Measurements from ENCODE around the gene SPTAN1.
A peak's percentile ranks its signal among the peaks of the same experiment; 100 is the strongest.
"Not testable (repeated sequence)": the region's sequence is repeated elsewhere in the genome, so short reads cannot be mapped to it uniquely, and the experiment has no call there.

The SPTAN1 gene

DNA sequence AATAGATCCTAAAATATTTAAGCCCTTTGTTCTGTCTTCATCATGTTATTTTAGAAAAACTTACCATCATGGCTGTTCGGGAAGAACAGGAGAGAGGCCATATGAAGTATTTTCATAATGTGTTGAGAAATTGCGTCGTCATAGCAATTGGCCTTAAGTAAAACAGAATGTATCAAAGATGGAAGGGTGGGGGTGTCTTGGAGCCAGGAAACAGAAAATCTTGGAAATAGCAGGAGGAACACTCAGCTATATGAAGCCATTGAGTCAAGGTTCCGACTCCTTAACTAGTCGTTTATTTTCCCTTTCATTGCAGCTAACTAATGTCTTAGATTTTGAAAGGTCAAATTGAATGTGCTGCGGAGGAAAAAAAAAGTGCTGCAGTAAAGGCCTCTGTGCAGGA, 1.3 kb downstream of the SPTAN1 start:
- DNase-seq, result no peak

DNA sequence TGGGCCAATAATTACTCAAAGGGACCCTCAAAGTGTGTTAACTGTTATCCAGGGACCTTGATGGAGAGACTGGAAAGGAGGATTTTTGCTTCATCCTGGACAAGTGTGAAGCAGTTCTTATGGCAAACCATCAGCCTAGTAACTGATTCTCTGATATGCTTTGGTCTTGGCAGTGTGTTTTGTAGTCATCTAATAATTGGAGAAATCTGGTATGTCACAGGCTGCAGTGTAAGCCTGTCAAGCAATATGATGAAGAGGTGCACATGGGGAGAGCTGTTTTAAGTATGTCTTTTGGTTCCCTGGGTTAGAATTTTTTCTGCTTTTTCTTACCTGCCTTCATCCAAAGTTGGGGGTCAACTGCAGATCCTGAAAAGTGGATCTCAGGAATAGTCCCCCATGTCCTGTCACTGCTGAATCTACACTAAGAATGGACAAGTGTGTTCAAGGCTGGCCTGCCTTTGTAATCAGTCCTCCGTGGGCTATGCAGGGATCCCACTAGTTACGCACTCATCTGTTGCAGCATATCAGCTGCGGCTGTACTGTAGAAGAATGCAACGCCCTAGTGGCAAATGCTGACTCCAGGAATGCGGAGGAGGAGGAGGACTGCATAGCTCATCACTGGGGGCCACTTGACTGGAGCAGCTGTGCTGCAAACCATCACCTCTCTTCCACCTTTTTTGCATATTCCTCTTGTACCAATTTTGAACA, 1.9 kb downstream of the SPTAN1 start:
- no peak for DNase-seq

DNA sequence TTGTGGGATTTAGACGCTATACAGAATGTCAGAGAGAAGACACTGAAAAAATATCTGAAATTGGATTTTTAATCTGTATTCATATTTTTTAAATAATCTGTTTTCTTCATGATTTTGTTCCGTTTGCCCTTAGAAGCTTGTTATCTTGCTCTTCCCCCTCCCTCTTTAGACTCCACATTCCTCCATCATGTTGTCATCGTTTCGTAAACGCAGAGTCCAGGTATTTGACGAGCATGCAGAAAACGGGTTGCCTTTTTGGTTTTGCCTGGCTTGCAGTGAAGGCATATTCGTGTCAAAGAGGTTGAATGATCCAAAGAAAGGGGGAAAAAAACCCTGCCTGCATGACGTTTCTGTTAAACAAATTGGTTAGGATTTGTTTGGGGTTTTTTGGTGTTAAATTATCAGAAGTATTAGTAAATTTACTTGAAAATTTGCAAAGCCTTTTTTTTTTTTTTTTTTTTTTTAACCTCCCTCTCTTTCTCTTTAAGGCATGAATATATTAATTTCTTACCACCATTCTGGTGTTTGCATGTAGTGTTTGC, 2.9 kb downstream of the SPTAN1 start:
- DNase-seq, result no peak

DNA sequence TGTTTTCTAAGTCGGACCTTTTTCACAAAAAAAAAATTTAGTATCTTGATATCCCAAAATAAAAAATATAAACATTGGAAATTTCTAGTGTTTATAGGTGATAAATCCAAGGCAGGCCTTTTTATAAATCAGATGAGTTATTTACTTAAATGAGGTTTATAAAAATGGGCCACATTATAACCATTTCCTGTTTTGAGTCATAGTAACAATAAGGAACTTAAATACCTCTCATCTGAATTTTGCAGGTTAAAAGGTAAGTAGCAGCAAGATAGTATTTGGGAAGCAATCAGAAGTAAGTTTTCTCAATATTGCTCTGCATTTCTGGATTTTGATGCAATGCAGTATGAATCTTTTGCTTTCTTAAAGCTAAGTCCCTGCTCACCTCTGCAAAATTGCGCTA, 3.9 kb downstream of the SPTAN1 start:
- no peak for DNase-seq

DNA sequence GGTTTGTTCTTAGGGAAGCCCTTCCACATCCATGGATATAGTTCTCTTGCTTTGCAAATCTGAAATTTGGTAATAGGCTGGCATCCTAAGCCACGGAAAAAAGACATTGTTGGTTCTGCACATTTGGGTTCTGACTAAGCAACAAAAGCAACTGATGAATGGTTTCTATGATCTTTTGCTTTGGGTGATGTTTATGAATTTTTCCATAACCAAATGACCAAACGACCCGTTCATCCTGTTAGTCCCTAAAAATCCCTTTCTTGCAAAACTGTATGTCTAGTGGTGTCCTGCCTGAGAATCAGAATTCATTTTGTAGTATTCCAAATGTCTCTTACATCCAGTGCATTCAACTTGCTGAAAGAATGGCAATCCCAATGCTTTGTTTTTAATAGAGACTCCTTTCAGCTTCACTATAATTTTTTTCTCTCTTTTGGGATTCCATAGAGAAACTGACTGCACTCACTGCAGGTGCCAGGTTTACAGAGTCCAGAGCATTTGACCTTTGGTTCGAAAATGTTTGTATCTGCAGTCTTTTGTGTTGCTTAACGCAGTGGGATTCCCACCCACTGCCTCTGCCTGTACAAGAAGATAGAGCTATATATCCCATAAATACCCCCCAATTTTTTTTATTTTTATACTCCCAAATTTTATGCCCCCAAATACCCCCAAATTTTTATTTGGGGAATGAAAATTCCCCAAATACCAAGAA, 4.7 kb downstream of the SPTAN1 start:
- DNase-seq, result no peak

DNA sequence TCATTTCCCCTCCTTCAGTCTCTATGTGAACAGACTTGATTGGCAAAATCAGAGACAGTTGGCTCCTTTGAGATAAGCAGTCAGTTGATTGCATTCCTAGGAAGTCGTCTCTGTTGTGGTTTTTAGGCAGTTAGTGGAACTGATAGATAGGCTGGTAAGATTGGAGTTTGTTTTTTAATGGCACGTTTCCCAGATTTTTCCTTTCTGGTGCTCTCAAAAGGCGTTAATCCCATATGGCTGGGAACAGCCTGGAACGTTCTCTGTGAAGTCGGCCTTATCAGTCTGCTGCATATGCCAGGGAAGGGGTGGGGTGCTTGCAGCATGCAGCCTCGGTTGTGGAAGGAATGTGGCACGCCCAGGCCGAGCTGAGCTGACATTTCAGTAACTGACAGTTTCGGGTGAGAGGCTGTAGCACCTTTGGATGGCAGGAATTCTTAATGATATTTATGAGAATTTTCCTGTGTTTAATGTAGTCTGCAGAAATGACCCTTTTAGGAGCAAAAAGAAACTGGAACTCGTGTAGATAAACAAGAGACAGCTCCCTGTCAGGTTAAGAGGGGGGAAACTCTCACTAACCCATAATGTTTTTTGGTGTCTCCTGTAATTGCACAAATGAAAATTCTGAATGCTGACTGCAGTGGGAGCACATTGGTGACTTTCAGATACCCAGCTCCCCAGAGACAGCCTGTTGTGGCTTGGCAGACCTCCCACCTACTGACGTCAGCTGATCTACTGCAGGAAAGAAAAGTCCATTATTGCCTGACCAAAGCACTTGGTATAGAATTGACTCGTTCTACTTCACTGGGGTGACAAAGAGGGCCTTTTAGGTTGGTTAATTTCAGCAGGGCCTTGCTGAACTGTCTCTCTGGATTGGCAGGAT, 6.3 kb downstream of the SPTAN1 start:
- DNase-seq, result peak; percentile 34

DNA sequence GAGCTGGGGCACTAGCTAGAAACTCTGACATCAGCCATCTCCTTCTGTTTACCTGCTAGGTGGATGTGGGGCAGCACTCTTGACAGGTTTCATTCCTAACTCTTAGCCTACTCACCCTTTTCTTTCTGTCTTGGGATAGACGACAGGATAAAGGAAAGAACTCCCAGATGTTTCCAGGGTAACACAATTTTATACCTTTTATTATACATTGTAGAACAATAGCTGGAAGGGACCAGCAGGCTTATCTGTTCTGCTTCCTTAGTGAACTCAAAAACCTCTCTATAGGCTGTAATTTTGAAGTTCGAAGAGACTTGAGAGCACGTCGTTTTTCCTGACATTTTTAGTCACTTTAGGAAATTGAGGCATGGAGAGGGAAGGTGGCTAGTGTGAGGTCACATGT, 13.2 kb downstream of the SPTAN1 start:
- no peak for DNase-seq

DNA sequence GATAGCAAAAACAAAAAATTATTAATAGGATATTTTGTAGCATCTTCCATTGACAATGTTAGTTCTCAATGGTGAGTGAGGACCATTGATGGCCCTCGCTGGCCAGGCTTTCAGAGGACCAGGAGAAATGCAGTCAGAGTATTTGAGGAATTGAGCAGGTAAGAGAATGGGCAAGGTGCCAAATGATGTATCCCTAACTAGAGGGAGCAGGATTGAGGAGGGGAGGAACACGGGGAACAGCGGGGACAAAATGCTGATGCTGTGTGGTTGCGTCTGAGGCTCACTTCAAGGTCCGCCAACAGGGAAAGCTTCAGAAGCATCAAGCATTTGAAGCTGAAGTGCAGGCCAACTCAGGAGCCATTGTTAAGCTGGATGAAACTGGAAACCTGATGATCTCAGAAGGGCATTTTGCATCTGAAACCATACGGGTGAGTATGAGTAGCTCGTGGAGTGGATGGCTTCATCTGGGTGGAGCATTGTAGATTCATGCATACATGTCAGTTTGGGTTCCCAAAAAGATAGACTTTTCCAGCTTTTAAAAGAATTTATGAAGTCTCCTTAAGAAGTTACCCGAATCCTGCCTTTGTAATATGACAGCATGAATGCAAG, 16.2 kb downstream of the SPTAN1 start:
- DNase-seq, result no peak

DNA sequence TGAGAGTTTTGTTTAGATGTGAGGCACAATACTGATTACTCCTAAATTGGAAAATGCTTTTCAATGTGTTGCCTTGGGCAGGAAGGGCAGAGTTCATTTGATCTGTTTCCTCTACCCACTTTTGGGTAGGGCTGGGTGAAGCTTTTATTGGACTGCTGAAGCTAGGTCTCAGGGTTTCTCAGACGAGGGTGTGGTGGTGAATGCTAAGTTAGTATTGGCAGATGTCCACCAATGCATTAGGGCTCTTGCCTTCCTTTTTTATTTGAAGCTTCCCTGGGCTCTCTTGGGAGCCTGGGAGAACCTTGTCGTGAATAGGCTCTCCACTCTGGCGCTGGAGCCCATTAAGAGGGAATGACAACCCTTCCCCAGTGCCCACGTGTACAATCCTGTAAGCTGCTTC, 23.1 kb downstream of the SPTAN1 start:
- no peak for DNase-seq

DNA sequence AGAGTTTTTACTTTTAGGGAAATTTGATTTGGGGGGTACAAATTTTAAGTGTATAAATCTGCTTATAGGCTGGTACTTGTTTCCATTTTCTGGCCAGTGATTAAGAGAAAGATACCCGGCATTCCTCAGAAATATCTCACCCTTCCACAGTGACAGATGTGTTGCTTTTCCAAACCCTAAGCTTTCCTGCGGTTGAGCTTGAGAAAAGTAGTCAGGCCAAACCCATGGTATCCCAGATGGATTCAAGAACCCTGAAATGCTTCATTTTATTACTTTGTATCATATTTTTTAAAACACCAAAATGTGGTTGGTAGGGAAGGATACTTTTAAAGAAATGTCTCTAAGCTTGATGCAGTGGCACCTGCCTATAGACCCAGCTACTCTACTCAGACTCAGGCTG, 23.5 kb downstream of the SPTAN1 start:
- no peak for DNase-seq

DNA sequence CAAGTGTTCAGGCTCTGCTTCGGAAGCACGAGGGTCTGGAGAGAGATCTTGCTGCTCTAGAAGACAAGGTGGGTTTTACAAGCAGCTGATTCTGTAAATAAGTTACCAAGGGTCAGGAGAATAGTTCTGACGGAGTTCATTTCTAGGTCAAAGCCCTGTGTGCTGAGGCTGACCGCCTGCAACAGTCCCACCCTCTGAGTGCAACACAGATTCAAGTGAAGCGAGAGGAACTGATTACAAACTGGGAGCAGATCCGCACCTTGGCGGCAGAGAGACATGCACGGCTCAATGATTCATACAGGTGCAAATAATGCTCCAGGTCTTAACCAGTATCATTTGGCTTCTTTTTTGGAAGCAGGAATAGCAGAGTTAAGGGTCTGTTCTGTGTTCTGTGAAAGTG, 24.8 kb downstream of the SPTAN1 start:
- DNase-seq, result no peak

DNA sequence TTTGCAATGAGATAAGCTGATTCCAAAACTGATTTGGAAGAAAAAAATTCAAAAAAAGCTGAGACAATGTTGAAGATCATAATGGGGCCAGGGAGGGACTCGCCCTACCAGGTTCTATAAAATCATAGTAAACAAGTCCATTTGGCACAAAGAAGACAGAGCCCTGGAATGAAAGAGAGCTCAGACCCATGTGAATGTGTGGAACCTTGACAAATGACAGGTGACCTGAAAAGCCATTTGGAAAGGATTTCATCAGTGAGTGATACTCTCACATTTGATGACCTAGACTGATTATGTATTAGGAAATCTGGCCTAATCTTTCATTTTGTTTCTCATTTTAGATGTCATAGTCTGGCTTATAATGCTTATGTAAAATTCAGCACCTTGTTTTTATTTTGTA, 26.8 kb downstream of the SPTAN1 start:
- no peak for DNase-seq

DNA sequence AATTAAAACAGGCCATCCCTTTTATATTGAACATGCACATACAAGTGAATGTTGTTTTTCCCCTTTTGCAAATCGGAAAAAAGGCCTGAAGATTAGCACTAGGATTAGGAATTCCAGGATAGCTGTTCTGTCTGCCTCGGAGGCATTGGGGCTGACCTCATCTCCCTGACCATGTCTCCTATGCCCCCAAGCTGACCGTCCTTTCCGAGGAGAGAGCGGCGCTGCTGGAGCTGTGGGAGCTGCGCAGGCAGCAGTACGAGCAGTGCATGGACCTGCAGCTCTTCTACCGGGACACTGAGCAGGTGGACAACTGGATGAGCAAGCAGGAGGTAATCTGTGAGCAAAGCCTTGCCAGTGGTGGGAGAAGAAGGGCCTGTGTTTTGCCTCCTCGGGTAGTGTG, 28.3 kb downstream of the SPTAN1 start:
- DNase-seq, result no peak

DNA sequence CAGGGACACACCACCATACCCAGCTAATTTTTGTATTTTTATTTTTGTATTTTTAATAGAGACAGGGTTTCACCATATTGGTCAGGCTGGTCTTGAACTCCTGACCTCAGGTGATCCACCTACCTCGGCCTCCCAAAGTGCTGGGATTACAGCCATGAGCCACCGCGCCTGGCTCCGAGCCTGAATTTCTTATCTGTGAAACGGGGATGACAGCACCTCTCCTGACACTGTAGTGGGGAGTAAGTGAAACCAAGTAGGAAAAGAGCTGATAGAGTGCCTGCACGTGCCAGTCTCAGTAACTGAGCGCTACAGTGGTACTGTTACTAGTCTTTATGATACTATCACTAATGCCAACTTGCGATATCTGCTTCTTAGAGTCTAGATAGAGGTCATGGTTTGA, 32.8 kb downstream of the SPTAN1 start:
- not testable (repeated sequence) for DNase-seq

DNA sequence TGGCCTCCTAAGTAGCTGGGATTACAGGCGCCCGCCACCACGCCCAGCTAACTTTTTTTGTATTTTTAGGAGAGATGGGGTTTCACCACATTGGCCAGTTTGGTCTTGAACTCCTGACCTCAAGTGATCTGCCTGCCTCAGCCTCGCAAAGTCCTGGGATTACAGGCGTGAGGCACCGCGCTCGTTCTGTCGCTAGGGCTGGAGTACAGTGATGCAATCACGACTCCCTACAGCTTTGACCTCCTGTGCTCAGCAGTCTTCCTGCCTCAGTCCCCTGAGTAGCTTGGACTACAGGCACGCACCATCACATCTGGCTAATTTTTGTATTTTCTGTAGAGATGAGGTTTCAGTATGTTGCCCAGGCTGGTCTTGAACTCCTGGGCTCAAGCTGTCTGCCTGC, 34.5 kb downstream of the SPTAN1 start:
- not testable (repeated sequence) for DNase-seq

DNA sequence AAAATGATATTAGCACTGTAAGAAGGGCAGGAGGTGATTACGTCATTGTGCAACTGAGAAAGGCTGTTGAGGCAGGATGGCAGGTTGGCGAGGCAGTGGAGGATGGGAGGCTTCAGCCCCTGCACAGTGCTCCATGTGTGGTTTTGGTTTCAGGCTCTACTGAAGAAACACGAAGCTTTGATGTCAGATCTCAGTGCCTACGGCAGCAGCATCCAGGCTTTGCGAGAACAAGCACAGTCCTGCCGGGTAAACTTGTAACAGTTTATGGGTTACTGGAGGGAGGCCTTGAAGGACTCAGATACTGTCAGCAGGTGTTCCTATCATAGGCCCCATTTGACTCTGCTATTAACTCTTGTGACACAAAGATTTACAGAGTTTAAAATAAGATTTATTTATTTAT, 35.1 kb downstream of the SPTAN1 start:
- no peak for DNase-seq

DNA sequence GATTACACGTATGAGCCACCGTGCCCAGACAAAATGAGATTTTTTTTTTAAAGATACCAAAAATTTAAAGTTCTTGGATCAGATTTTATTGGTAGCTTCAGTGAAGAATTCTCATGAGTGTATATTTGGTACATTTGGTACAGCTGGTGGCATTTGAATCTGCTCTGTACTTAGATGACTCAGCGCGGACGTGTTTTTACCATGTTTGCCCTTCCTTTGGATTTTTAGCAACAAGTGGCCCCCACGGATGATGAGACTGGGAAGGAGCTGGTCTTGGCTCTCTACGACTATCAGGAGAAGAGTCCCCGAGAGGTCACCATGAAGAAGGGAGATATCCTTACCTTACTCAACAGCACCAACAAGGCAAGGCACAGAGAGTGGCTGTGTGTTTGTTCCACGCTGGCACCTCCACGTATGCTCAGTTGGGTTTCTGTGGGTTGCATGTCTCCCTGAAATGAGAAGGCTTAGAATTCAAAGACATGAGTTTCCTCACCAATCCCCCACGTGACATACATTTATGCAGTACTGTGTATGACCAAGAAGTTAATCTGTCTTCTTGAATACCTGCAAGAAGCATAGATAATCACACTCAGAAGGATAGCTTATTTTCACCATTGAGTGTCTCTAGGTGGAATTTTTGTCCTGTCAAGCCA, 36.3 kb downstream of the SPTAN1 start:
- DNase-seq, result no peak

DNA sequence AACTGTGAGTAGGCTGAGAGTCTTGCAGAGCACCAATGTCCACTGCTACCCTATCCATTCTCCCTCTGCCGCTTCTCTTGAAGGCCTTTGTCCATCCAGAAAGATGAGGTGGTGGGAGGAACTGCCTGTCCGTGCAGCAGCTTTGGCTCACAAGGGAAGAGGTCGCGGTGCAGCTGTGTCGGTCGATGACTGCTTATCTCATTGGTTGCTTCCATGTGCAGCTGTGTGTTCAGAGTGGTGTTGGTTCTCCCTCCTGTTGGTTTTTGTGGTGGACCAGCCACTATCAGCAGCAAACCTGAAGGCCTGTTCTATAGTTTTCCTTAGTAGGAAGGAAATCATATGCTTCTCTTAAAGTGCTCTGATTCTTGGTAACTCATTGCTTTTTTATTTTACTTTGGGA, 40.7 kb downstream of the SPTAN1 start:
- DNase-seq, result no peak

DNA sequence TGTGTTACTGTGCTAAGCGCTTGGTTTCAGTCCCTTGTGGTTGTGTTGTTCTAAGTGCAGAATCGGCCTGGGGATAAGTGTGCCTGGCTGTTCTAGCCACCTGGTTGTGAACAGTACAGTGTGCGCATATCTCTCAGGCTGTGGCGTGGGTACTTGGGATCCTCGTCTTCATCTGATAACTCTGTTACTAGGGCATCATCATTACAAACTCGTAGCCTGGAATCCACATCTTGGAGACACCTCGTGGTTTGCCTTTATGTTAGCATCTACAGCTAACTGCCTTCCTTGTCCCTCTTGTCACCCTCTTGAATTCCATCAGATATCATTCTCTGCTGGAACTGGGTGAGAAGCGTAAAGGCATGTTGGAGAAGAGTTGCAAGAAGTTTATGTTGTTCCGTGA, 41.5 kb downstream of the SPTAN1 start:
- no peak for DNase-seq

DNA sequence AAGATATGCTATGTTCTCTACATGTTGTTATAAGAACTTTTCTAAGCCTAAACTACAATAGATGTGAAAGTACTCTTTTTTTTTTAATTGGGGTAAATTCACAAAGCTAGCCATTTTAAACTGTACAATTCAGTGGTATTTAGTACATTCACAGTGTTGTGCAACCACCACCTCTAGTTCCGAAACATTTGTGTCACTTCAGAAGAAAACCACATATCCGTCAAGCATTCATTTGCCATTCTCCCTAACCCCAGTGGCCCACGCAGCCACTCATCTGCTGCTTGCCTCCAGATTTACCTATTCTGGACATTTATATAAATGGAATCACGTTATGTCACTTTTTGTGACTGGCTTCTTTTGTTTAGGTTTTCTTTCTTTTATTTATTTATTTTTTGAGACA, 43.1 kb downstream of the SPTAN1 start:
- no peak for DNase-seq

DNA sequence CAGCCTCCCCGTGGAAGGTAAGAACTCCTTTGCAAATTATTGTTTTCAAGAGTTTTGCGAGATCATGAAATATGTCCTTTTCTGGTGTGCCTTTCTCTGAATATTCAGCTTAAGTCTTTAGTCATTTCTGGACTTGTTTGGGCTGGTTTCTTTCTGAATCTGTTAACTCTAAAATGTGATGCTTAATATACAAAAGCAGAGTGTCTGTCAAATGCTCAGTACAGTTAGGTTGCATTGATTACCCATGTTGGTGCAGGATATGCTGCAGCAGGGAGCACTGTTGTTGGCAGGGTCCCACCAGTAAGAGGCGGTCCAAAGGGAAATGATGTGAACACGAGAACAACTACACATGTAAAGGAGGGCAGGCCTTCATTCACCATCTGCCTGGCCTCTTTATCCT, 47.7 kb downstream of the SPTAN1 start:
- DNase-seq, result no peak

DNA sequence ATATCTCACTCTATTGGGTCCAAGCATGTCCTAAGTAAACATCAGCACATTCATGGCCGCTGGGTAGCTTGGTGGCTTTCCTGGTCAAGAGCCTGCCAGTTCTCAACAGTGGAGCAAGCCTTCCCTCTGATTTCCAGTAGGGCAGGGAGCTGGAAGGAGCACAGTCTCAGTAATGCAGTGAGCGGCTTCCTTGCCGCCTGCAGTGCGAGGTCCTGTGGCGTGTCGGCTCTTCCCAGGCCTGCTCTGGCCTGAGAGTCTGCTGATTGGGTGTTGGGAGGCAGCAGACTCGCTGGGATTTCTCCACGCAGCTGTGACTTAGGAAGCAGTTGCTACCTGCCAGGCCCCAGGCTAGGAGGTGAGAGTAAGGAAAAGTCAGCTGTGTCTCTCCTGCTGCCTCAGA, 51.3 kb downstream of the SPTAN1 start:
- DNase-seq, result no peak
